Panc1 (cell line): ENCODE data around the gene MXD3. TPM values are rescaled to one million over a fixed set of nuclear protein-coding genes. Genes with fewer than 3 reads are reported as not detected.

Source experiments
- ATAC-seq: fragments of 200-7000 bp; cut with Tn5 transposase; 2 replicates; pipeline ENCODE4 v1.9.1; 2020; ENCODE audit warnings: mild to moderate bottlenecking, moderate library complexity
- BruUV-seq: library from RNA; stranded (reverse); fragments of 400-500 nt; replicated peaks from 2 replicates; lab custom pipeline; 2021; lab: Mats Ljungman, UMichigan
- CTCF ChIA-PET: fragments of 300-600 bp; sonication (Branson Sonifier 250); formaldehyde crosslinking; loops from one replicate; lab custom pipeline; 2022; ENCODE audit warnings: antibody characterized with exemption; lab: Charles Lee
- POLR2A ChIA-PET: fragments of 300-600 bp; sonication (Branson Sonifier 250); formaldehyde crosslinking; loops from one replicate; lab custom pipeline; 2022; ENCODE audit warnings: antibody characterized with exemption; lab: Charles Lee
- DNase-seq: peaks from one replicate; pipeline ENCODE4 v3.0.0-alpha.2; 2010; ENCODE audit warnings: low read depth, low spot score
- H3K27ac ChIP-seq: 2 replicates; pipeline ENCODE4 v1.5.1; 2011; ENCODE audit warnings: mild to moderate bottlenecking, low read length, inconsistent platforms
- H3K27me3 ChIP-seq: fragments of 200-500 bp; sonication (Bioruptor generic); 2 replicates; pipeline ENCODE4 v1.6.0; 2014; ENCODE audit warnings: low read length, inconsistent platforms; ENCODE audit not compliant: control insufficient read depth, insufficient read depth
- H3K36me3 ChIP-seq: fragments of 200-500 bp; sonication (Bioruptor generic); 2 replicates; pipeline ENCODE4 v1.5.1; 2014; ENCODE audit warnings: inconsistent platforms, mild to moderate bottlenecking, low read length, moderate library complexity; ENCODE audit not compliant: control insufficient read depth, insufficient read depth
- H3K4me1 ChIP-seq: 2 replicates; pipeline ENCODE4 v1.5.1; 2011; ENCODE audit warnings: inconsistent platforms, mild to moderate bottlenecking, low read length, moderate library complexity; ENCODE audit not compliant: control insufficient read depth, insufficient read depth
- H3K4me3 ChIP-seq, 2 experiments: 2 replicates each; pipeline ENCODE4 v1.5.1; 2011 to 2012; ENCODE audit warnings: low read depth in 2 of 2, low read length in 2 of 2, mild to moderate bottlenecking in 2 of 2, inconsistent platforms in 1 of 2, moderate library complexity in 1 of 2
- H3K9me3 ChIP-seq: fragments of 200-500 bp; sonication (Bioruptor generic); 2 replicates; pipeline ENCODE4 v1.5.1; 2014; ENCODE audit warnings: low read depth, mild to moderate bottlenecking, inconsistent platforms, low read length, moderate library complexity; ENCODE audit not compliant: control insufficient read depth, insufficient read depth
- POLR2AphosphoS5 ChIP-seq: IDR thresholded peaks from 2 replicates; pipeline ENCODE4 v1.6.1; 2012; ENCODE audit warnings: mild to moderate bottlenecking, low read depth, low read length, moderate library complexity
- SIN3A ChIP-seq: IDR thresholded peaks from 2 replicates; pipeline ENCODE4 v1.6.1; 2012; ENCODE audit warnings: low read depth, mild to moderate bottlenecking, low read length, moderate library complexity, borderline replicate concordance; ENCODE audit not compliant: insufficient read depth
- TCF7L2 ChIP-seq: IDR thresholded peaks from 2 replicates; pipeline ENCODE4 v1.6.1; 2011; ENCODE audit warnings: mild to moderate bottlenecking, low read depth, low read length, inconsistent platforms
- in situ Hi-C: cut with HindIII; loops from 2 replicates; pipeline ENCODE4 v1.10.0; 2016; ENCODE audit warnings: low sequenced_read_pairs, low pct_unique_long_range_greater_than_20kb
- intact Hi-C: fragments of 100-400 bp; cut with micrococcal nuclease; formaldehyde crosslinking; loops from one replicate; pipeline ENCODE4 v1.10.0; 2022; ENCODE audit not compliant: unreplicated experiment
- total RNA-seq: library from RNA; stranded (reverse); gene quantifications from one replicate; pipeline ENCODE4 v1.2.1, GENCODE V29; 2021; ENCODE audit not compliant: unreplicated experiment
- TF ChIP-seq, protein P1 (sequence below): fragments of 450-650 bp; IDR thresholded peaks from 2 replicates; pipeline ENCODE4 v1.5.1; 2017; ENCODE audit warnings: mild to moderate bottlenecking
- TF ChIP-seq, protein P2 (sequence below), 2 experiments: IDR thresholded peaks; 2 replicates each; pipeline ENCODE4 v1.6.1; 2011 to 2012; ENCODE audit warnings: low read depth in 2 of 2, control low read depth in 1 of 2, low read length in 1 of 2, mild to moderate bottlenecking in 1 of 2, moderate library complexity in 1 of 2; ENCODE audit not compliant: insufficient read depth in 1 of 2

The MXD3 gene
- total RNA-seq, 1 experiment from 2014 or later = 12.0 TPM

DNA sequence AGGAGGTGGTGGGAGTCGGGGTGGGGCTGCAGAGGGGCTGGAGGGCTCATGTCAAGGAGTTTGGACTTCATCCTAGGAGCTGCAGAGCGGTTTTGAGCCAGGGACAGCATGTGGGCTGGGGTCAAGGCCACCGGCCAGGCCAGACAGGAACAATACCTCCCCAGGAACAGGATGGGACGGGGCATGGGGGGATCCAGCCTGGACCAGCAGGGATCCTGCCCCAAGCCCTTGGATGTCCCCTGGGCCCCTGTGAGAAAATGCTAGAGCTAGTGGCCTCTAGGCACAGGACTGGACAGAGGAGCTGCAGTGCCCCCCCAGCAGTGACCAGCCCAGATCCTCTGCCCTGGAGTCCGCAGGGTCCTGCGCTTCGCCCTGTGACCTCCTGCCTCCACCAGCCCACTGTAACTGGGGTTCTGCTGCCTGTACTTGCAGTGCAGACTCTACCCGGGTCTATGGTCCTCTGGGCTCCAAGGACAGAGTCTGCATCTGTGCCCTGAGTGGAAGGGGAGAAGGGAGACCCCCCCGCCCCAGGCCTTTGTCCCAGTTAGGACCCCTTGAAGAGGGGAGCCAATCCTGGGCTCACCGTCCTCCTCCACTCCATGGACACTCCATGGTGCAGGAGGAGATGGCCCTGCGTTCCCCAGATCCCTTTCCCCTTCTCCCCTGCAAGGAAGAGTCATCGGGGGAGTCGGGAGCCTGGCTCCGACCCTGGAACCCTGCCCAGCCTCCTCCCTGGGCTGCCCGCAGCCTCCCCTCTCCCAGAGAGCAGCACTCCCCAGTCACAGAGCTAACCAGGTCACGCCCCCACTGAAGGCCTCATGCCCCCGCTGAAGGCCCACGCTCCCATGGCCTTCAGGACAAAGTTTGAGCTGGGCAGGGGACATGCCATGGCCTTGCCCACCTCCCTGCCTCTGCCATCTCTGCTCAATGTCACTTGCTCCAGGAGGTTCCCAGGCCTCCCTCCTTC lies 3.0 kb upstream of the MXD3 start:
- POLR2A ChIA-PET = no interaction called here
- H3K36me3 ChIP-seq = no peaks in the 10 kb centered on the region; the same call in 1 of the 2 replicates
- ATAC-seq (no peak), DNase-seq (no peak)
- in situ Hi-C loops (no loop called here), intact Hi-C loops (loop anchor here (10.0 kb wide), 1 partner anchor 140 kb away; no protein-coding TSS in a partner anchor)
- CTCF ChIA-PET = interaction anchor here (0.6 kb wide), 1 partner anchor 12 kb away, joined by 4 read pairs; no protein-coding TSS in a partner anchor
- no peak overlapping the region for H3K27ac ChIP-seq
- H3K4me3 ChIP-seq = no peak overlapping the region
- H3K9me3 ChIP-seq = no peaks in the 10 kb centered on the region
- no peaks in the 10 kb centered on the region for H3K27me3 ChIP-seq
- TF ChIP-seq TCF7L2 (no peak), POLR2AphosphoS5 (no peak), SIN3A (no peak)
- TF ChIP-seq, protein P1, sequence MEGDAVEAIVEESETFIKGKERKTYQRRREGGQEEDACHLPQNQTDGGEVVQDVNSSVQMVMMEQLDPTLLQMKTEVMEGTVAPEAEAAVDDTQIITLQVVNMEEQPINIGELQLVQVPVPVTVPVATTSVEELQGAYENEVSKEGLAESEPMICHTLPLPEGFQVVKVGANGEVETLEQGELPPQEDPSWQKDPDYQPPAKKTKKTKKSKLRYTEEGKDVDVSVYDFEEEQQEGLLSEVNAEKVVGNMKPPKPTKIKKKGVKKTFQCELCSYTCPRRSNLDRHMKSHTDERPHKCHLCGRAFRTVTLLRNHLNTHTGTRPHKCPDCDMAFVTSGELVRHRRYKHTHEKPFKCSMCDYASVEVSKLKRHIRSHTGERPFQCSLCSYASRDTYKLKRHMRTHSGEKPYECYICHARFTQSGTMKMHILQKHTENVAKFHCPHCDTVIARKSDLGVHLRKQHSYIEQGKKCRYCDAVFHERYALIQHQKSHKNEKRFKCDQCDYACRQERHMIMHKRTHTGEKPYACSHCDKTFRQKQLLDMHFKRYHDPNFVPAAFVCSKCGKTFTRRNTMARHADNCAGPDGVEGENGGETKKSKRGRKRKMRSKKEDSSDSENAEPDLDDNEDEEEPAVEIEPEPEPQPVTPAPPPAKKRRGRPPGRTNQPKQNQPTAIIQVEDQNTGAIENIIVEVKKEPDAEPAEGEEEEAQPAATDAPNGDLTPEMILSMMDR = no peak
- TF ChIP-seq, protein P2, sequence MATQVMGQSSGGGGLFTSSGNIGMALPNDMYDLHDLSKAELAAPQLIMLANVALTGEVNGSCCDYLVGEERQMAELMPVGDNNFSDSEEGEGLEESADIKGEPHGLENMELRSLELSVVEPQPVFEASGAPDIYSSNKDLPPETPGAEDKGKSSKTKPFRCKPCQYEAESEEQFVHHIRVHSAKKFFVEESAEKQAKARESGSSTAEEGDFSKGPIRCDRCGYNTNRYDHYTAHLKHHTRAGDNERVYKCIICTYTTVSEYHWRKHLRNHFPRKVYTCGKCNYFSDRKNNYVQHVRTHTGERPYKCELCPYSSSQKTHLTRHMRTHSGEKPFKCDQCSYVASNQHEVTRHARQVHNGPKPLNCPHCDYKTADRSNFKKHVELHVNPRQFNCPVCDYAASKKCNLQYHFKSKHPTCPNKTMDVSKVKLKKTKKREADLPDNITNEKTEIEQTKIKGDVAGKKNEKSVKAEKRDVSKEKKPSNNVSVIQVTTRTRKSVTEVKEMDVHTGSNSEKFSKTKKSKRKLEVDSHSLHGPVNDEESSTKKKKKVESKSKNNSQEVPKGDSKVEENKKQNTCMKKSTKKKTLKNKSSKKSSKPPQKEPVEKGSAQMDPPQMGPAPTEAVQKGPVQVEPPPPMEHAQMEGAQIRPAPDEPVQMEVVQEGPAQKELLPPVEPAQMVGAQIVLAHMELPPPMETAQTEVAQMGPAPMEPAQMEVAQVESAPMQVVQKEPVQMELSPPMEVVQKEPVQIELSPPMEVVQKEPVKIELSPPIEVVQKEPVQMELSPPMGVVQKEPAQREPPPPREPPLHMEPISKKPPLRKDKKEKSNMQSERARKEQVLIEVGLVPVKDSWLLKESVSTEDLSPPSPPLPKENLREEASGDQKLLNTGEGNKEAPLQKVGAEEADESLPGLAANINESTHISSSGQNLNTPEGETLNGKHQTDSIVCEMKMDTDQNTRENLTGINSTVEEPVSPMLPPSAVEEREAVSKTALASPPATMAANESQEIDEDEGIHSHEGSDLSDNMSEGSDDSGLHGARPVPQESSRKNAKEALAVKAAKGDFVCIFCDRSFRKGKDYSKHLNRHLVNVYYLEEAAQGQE (IDR thresholded peaks at IDR 0.05; ENCODE audit: insufficient read depth in 1 of 2, low read depth in 2 of 2, low read length in 1 of 2) = no peak
- peaks cover 11% of the 10 kb centered on the region for H3K4me1 ChIP-seq
- BruUV-seq = no TSS peak

DNA sequence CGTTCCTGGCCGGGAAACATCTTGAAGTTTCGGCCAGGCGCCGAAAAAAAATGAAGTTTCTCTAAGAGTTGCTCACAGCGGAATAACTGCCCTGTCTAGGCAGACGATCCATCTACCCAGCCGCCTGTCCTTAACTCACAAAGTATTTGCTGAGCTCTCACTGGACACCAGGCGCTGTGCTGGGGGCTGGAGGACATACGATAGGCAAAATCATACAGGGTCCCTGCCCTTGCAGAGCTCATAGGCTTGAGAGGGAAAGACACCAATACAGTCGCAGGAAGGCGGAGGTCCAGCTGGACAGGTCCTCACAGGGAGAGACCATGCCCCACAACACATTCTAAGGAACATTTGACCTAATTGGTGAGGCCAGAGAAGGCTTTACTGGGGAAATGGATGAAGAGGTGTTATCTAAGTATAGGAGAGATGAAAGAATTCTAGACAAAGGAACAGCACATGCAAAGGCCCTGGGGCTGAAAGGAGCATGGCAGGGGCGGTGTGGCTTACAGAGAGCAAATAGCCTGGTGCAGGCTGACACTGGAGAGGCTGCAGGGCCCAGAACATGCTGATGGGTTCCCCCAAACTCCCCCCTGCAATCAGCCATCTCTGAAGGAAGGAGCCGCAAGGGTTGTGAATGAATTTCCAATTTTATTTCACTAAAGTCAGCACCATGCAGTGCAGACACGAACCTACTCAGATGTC lies 2.0 kb upstream of the MXD3 start:
- ChIA-PET POLR2A (no interaction called here), CTCF (interaction anchor here (0.6 kb wide), 1 partner anchor 13 kb away, joined by 4 read pairs; no protein-coding TSS in a partner anchor)
- intact Hi-C loops = loop anchor here (10.0 kb wide), 1 partner anchor 141 kb away; no protein-coding TSS in a partner anchor
- no peaks in the 10 kb centered on the region; the same call in 1 of the 2 replicates for H3K36me3 ChIP-seq
- H3K9me3 ChIP-seq = no peaks in the 10 kb centered on the region
- ATAC-seq (no peak), DNase-seq (no peak)
- TF ChIP-seq SIN3A (no peak), TCF7L2 (no peak), POLR2AphosphoS5 (no peak)
- TF ChIP-seq, protein P1 = no peak
- TF ChIP-seq, protein P2 (IDR thresholded peaks at IDR 0.05; ENCODE audit: insufficient read depth in 1 of 2, low read depth in 2 of 2, low read length in 1 of 2) = no peak
- H3K4me1 ChIP-seq = peaks cover 12% of the 10 kb centered on the region
- in situ Hi-C loops = no loop called here
- H3K4me3 ChIP-seq = no peak overlapping the region
- no peak overlapping the region for H3K27ac ChIP-seq
- no peaks in the 10 kb centered on the region for H3K27me3 ChIP-seq
- BruUV-seq = no TSS peak
